ENCODE data around the gene MMADHC. TPM values are rescaled to one million over a fixed set of nuclear protein-coding genes. Genes with fewer than 3 reads are reported as not detected.

The MMADHC gene
- total and polyA plus RNA-seq, 2 donors from 2014 or later: 77.1 to 84.8 TPM

- H3K9me3 ChIP-seq (ENCODE audit: control insufficient read depth in 2 of 3, insufficient read depth in 1 of 3, low read length in 3 of 3): no peaks in the 10 kb centered on the region
- FAIRE-seq: no peak
- no peak overlapping the region for H3K4me3 ChIP-seq (ENCODE audit: low read length in 3 of 3)
- no peak for TF ChIP-seq CTCF (IDR thresholded peaks at IDR 0.05; ENCODE audit: borderline replicate concordance, extremely low read depth, insufficient read depth)
- intact Hi-C loops (cut with DNase I): no loop called here
- DNase-seq: no peak
- H3K27ac ChIP-seq (ENCODE audit: low read depth in 2 of 2, low read length in 2 of 2): no peak overlapping the region
- no peak overlapping the region for H3K9ac ChIP-seq (ENCODE audit: low read length in 3 of 3)
- H3K27me3 ChIP-seq (ENCODE audit: control insufficient read depth, insufficient read depth, low read length): no peaks in the 10 kb centered on the region
- no peaks in the 10 kb centered on the region for H3K36me3 ChIP-seq (ENCODE audit: control insufficient read depth in 2 of 3, insufficient read depth in 3 of 3, low read length in 3 of 3)
- no peaks in the 10 kb centered on the region for H3K4me1 ChIP-seq (ENCODE audit: control insufficient read depth in 2 of 3, insufficient read depth in 2 of 3, low read depth in 1 of 3, low read length in 3 of 3)
These were observed 52.9 kb downstream of the MMADHC start for GRCh38 chr2:149534674-149535073.

GRCh38 chr2:149528983-149529382 lies 58.6 kb downstream of the MMADHC start:
- Histone ChIP-seq H3K4me1 (ENCODE audit: control insufficient read depth in 2 of 3, insufficient read depth in 2 of 3, low read depth in 1 of 3, low read length in 3 of 3) (no peaks in the 10 kb centered on the region), H3K4me3 (ENCODE audit: low read length in 3 of 3) (no peak overlapping the region), H3K9ac (ENCODE audit: low read length in 3 of 3) (no peak overlapping the region), H3K36me3 (ENCODE audit: control insufficient read depth in 2 of 3, insufficient read depth in 3 of 3, low read length in 3 of 3) (no peaks in the 10 kb centered on the region), H3K27me3 (ENCODE audit: control insufficient read depth, insufficient read depth, low read length) (no peaks in the 10 kb centered on the region), H3K9me3 (ENCODE audit: control insufficient read depth in 2 of 3, insufficient read depth in 1 of 3, low read length in 3 of 3) (no peaks in the 10 kb centered on the region), H3K27ac (ENCODE audit: low read depth in 2 of 2, low read length in 2 of 2) (no peak overlapping the region)
- FAIRE-seq: no peak
- no peak for DNase-seq
- intact Hi-C loops (cut with DNase I): no loop called here
- no peak for TF ChIP-seq CTCF (IDR thresholded peaks at IDR 0.05; ENCODE audit: borderline replicate concordance, extremely low read depth, insufficient read depth)

GRCh38 chr2:149527998-149528755 lies 59.4 kb downstream of the MMADHC start:
- Histone ChIP-seq H3K27ac (ENCODE audit: low read depth in 2 of 2, low read length in 2 of 2) (no peak overlapping the region), H3K4me1 (ENCODE audit: control insufficient read depth in 2 of 3, insufficient read depth in 2 of 3, low read depth in 1 of 3, low read length in 3 of 3) (no peaks in the 10 kb centered on the region), H3K9me3 (ENCODE audit: control insufficient read depth in 2 of 3, insufficient read depth in 1 of 3, low read length in 3 of 3) (no peaks in the 10 kb centered on the region), H3K27me3 (ENCODE audit: control insufficient read depth, insufficient read depth, low read length) (no peaks in the 10 kb centered on the region), H3K9ac (ENCODE audit: low read length in 3 of 3) (no peak overlapping the region), H3K4me3 (ENCODE audit: low read length in 3 of 3) (no peak overlapping the region), H3K36me3 (ENCODE audit: control insufficient read depth in 2 of 3, insufficient read depth in 3 of 3, low read length in 3 of 3) (no peaks in the 10 kb centered on the region)
- FAIRE-seq (no peak), DNase-seq (no peak)
- intact Hi-C loops (cut with DNase I): no loop called here
- no peak for TF ChIP-seq CTCF (IDR thresholded peaks at IDR 0.05; ENCODE audit: borderline replicate concordance, extremely low read depth, insufficient read depth)

Measured in kidney (tissue), 14 donors.